Retinal pigment epithelial cell (primary cell): ENCODE measurements around the gene NKAIN2.
"Not testable (repeated sequence)": the region's sequence is repeated elsewhere in the genome, so short reads cannot be mapped to it uniquely, and the experiment has no call there.

Source experiments
- DNase-seq: peaks from one replicate; pipeline ENCODE4 v3.0.0-alpha.2; 2010; ENCODE audit warnings: low read depth
- H3K4me3 ChIP-seq: 2 replicates; pipeline ENCODE4 v1.5.1; 2011; ENCODE audit warnings: mild to moderate bottlenecking, low read length, control low read depth, moderate library complexity
- TF ChIP-seq, protein P1 (sequence below): conservative IDR thresholded peaks from 2 replicates; pipeline ENCODE4 v1.5.1; 2011; ENCODE audit warnings: low read depth, low read length, control low read depth, inconsistent platforms

Gene NKAIN2

GRCh38 chr6:124158024-124158423 lies 354.4 kb downstream of the NKAIN2 start:
- no peak overlapping the region for H3K4me3 ChIP-seq
- TF ChIP-seq, protein P1, sequence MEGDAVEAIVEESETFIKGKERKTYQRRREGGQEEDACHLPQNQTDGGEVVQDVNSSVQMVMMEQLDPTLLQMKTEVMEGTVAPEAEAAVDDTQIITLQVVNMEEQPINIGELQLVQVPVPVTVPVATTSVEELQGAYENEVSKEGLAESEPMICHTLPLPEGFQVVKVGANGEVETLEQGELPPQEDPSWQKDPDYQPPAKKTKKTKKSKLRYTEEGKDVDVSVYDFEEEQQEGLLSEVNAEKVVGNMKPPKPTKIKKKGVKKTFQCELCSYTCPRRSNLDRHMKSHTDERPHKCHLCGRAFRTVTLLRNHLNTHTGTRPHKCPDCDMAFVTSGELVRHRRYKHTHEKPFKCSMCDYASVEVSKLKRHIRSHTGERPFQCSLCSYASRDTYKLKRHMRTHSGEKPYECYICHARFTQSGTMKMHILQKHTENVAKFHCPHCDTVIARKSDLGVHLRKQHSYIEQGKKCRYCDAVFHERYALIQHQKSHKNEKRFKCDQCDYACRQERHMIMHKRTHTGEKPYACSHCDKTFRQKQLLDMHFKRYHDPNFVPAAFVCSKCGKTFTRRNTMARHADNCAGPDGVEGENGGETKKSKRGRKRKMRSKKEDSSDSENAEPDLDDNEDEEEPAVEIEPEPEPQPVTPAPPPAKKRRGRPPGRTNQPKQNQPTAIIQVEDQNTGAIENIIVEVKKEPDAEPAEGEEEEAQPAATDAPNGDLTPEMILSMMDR, result no peak
- DNase-seq, result no peak

DNA sequence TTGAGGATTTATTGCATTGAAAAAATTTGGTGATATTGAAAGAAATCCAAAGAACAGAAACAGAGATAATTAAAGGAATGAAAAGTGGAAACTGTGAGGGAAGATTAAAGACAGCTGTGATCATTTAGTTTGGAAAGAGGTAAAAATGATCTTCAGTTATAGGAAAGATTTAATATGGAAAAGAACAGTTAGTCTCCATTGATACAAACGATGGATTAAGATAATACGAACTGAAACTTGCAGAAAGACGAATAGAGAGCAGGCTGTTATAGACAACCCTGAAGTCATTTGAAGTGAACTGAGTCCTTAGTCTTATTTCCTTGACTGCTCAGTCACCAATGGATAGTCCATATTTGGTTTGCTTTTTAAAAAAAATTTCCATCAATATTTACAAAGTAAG lies 360.0 kb downstream of the NKAIN2 start:
- TF ChIP-seq, protein P1, result no peak

GRCh38 chr6:124164343-124164742 lies 360.7 kb downstream of the NKAIN2 start:
- DNase-seq, result no peak
- TF ChIP-seq, protein P1, result no peak
- no peak overlapping the region for H3K4me3 ChIP-seq

More for the DNA sequence above, 360.0 kb downstream of the NKAIN2 start:
- no peak overlapping the region for H3K4me3 ChIP-seq
- no peak for DNase-seq

DNA sequence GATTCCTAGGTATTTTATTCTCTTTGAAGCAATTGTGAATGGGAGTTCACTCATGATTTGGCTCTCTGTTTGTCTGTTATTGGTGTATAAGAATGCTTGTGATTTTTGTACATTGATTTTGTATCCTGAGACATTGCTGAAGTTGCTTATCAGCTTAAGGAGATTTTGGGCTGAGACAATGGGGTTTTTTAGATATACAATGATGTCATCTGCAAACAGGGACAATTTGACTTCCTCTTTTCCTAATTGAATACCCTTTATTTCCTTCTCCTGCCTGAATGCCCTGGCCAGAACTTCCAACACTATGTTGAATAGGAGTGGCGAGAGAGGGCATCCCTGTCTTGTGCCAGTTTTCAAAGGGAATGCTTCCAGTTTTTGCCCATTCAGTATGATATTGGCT lies 363.6 kb downstream of the NKAIN2 start:
- not testable (repeated sequence) for DNase-seq, H3K4me3 ChIP-seq

DNA sequence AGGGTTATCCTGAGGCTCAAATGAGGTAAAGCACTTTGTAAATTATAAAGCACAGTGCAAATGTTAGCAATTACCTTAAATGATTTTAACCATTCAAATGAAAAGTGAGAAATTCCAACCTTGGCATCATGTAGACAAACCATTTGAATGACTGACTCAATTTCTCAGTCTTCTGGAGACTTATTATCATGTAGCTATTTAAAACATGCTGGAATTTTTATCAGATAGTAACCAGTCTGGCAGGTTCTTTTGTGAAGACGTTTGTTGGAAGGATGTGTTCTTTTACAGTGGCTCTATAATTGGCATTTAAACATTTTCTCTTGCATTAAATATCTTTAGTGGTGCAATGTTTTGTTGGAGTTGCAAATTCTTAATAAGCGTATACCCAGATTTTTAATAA lies 386.6 kb downstream of the NKAIN2 start:
- TF ChIP-seq, protein P1, result no peak
- H3K4me3 ChIP-seq, result no peak overlapping the region
- no peak for DNase-seq

DNA sequence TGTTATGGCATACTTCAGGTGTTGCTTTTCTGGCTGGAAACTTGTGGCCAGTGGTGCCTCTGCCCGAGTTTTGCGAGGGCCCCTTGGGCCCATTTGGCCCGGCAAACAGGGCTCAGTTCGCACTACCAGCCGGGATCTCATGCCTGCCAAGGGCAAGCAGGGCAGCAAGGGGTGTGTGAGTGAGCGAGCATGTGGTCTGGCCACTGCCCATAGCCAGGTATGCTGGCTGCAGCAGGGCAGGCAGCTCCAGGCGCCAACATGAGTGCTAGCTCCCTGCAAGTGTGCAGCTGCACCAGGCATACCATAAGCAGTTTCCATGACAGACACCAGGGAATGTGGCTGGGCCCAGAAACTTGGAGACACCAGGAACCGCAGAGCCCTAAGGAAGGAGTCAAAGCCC lies 389.5 kb downstream of the NKAIN2 start:
- TF ChIP-seq, protein P1, result no peak
- DNase-seq, result no peak

GRCh38 chr6:124197148-124197547 lies 393.5 kb downstream of the NKAIN2 start:
- DNase-seq, result no peak
- H3K4me3 ChIP-seq, result no peak overlapping the region
- TF ChIP-seq, protein P1, result no peak

More for the DNA sequence above, 389.5 kb downstream of the NKAIN2 start:
- no peak overlapping the region for H3K4me3 ChIP-seq

- H3K4me3 ChIP-seq, result no peak overlapping the region
- TF ChIP-seq, protein P1, result no peak
- no peak for DNase-seq
These were observed 395.6 kb downstream of the NKAIN2 start for GRCh38 chr6:124199286-124199685.
